NCI-H128 (cell line): ENCODE data around the gene SCAF1.

Source experiments
- DNase-seq: peaks from one replicate; lab custom pipeline; 2025; ENCODE audit not compliant: unreplicated experiment; lab: John Stamatoyannopoulos, UW

SCAF1 gene, protein sequence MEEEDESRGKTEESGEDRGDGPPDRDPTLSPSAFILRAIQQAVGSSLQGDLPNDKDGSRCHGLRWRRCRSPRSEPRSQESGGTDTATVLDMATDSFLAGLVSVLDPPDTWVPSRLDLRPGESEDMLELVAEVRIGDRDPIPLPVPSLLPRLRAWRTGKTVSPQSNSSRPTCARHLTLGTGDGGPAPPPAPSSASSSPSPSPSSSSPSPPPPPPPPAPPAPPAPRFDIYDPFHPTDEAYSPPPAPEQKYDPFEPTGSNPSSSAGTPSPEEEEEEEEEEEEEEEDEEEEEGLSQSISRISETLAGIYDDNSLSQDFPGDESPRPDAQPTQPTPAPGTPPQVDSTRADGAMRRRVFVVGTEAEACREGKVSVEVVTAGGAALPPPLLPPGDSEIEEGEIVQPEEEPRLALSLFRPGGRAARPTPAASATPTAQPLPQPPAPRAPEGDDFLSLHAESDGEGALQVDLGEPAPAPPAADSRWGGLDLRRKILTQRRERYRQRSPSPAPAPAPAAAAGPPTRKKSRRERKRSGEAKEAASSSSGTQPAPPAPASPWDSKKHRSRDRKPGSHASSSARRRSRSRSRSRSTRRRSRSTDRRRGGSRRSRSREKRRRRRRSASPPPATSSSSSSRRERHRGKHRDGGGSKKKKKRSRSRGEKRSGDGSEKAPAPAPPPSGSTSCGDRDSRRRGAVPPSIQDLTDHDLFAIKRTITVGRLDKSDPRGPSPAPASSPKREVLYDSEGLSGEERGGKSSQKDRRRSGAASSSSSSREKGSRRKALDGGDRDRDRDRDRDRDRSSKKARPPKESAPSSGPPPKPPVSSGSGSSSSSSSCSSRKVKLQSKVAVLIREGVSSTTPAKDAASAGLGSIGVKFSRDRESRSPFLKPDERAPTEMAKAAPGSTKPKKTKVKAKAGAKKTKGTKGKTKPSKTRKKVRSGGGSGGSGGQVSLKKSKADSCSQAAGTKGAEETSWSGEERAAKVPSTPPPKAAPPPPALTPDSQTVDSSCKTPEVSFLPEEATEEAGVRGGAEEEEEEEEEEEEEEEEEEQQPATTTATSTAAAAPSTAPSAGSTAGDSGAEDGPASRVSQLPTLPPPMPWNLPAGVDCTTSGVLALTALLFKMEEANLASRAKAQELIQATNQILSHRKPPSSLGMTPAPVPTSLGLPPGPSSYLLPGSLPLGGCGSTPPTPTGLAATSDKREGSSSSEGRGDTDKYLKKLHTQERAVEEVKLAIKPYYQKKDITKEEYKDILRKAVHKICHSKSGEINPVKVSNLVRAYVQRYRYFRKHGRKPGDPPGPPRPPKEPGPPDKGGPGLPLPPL

DNA sequence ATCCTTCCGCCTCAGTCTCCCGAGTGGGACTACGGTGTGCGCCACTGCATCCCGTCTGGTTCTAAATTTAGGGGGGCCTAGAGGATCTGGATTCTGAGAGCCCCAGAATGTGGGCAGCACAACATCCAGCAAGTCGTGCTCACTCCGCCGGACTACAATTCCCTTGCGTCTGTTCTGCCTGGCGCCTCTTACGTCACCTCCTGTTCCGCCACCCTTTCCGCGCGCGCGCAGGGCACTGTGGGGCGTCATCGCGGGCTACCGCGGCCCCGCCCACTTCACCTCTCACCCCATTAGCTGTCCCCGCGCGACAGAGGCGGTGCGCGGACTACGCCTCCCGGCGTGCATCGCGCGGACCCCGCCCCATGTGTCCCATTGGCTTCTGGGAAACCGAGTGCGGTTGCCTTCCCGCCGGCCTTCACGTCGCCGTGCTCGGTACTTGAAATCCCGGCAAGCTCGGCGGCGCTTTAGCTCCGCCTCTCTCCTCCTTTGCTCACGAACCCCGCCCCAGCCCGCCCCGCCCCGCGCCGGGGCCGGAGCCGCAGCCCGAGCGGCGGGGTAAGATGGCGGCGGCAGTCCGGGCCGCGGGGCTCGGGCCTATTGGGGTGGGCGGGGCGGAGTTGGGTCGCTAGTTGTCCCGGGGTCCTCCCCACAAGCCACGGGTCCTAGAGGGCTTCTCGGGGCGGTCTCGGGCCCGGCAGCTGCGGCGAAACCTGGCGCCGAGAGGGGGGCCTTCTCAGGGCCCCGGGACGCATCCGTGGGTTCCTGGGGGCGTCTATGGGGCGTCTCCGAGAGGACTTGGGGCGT is at the start of gene SCAF1:
SCAF1 (plus strand) TSS at position 522 of the 804 bp plus-strand sequence. CDS start 2,818 bp downstream, outside the sequence.
- DNase-seq: peak; percentile 99

DNA sequence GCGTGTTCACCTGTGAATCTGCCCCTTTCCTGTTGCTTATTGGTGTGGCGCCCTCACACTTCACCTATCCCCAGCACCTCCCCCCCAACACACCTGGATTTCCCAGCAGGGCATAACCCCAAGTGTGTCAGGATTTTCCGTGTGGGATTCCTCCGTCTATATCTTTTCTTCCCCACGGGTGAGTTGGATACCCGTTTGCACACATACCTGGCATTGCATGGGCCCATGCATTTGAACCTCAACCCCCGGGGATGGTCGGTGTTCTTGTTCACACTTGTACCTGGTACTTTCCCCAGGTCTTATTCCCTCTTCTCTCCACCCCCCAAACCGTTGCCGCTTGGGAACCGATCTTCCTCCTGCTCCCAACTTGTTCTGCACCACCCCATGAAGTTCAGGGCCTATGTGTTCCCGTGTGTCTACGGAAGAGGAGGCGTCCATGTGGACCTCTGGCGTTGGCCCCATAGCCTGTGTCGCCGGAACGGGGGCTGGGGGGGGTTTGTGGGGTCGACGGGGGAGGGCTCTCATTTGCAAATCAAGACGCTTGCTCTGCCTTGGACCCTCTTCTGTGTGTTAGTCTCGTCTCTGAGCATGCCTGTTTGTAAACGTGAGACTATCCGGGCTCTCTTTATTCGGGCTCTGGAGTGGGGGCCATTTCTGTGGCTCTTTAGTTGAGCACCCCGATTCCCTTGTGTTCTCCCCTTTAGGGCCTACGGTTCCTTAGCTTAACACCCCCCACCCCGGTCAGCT is 49.4 kb upstream of the SCAF1 start:
- DNase-seq: no peak

GRCh38 chr19:49593233-49594113 is 48.5 kb upstream of the SCAF1 start:
- peak; percentile 61 for DNase-seq

GRCh38 chr19:49594157-49594992 is 47.6 kb upstream of the SCAF1 start:
- DNase-seq: no peak

GRCh38 chr19:49594993-49595818 is 46.8 kb upstream of the SCAF1 start:
- no peak for DNase-seq

DNA sequence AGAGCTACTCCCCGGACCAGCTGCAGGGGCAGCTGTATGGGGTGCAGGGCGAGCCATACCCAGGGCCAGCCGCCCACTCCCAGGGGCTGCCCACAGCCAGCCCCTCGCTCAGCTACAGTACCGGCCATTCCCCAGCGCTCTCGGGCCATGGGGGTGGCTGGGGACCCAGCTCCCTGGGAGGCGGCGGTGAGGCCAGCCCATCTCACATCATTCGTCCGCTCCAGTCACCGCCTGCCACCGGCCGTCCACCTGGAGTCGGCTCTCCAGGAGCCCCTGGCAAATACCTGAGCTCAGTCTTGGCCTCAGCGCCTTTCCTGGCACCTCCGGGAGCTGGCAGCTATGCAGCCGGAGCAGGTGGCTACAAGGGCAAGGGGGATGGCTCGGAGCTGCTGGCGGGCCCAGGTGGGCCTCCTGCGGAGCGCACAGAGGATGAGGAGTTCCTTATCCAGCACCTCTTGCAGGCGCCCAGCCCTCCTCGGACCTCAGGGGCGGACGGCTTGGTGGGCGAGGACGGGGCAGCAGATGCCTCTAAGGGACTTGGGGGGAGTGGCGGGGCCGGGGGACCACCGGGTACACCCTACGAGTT is 46.1 kb upstream of the SCAF1 start:
- no peak for DNase-seq

GRCh38 chr19:49596407-49596806 is 45.6 kb upstream of the SCAF1 start:
- no peak for DNase-seq

DNA sequence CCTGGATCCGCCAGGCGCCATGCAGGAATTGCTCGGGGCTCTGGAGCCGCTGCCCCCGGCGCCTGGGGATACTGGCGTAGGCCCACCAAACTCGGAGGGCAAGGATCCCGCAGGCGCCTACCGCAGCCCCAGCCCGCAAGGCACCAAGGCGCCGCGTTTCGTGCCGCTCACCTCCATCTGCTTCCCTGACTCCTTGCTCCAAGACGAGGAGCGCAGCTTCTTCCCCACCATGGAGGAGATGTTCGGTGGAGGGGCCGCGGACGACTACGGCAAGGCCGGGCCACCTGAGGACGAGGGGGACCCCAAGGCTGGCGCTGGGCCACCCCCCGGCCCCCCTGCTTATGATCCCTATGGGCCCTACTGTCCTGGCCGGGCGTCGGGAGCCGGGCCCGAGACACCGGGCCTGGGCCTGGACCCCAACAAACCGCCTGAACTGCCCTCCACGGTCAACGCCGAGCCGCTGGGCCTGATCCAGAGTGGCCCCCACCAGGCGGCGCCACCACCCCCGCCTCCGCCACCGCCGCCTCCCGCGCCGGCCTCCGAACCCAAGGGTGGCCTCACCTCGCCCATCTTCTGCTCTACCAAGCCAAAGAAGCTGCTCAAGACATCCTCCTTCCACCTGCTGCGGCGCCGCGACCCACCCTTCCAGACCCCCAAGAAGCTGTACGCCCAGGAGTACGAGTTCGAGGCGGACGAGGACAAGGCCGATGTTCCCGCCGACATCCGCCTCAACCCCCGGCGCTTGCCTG is 44.9 kb upstream of the SCAF1 start:
- no peak for DNase-seq

DNA sequence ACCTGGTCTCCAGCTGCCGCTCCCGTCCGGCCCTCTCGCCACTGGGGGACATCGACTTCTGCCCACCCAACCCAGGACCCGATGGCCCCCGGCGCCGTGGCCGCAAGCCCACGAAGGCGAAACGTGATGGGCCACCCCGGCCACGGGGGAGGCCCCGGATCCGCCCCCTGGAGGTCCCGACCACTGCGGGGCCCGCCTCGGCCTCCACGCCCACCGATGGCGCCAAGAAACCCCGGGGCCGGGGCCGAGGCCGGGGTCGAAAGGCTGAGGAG is 44.4 kb upstream of the SCAF1 start:
- no peak for DNase-seq

- DNase-seq: no peak
These were observed 42.4 kb upstream of the SCAF1 start for GRCh38 chr19:49599378-49600295.

GRCh38 chr19:49601482-49602038 is 40.4 kb upstream of the SCAF1 start:
- no peak for DNase-seq

DNA sequence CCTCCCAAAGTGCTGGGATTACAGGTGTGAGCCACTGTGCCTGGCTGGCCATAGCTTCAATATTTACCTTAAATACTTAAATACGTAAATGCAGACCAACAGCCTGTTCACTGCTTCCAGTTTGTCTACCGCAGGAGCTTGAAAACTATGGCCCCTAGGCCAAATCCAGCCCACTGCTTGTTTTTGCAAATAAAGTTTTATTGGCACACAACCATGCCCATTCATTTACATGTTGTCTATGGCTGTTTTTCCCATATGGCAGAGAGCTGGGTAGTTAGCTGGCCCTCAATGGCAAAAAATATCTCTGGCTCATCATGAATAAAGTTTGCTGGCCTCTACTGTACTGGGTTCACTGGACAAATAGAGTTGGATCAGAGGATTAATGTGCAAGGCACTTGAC is 39.2 kb upstream of the SCAF1 start:
- DNase-seq: no peak

DNA sequence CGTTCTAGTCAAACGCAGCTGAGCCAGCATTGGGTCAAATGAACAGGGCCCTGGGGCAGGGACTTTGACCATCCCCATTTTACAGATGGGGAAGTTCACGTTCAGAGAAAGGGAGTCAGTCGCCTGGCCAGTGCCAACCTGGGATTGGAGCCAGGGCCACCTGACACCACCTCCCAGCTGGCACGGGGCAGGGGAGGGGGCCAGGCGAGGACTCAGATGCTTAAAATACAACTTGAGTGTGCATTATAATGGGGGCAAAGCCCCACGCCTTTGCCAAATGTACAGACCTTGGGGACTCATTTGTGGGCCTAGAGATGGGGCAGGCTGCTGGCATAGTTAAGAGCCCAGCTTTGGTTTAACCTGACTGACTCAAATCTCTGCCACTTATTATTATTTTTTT is 36.4 kb upstream of the SCAF1 start:
- no peak for DNase-seq

DNA sequence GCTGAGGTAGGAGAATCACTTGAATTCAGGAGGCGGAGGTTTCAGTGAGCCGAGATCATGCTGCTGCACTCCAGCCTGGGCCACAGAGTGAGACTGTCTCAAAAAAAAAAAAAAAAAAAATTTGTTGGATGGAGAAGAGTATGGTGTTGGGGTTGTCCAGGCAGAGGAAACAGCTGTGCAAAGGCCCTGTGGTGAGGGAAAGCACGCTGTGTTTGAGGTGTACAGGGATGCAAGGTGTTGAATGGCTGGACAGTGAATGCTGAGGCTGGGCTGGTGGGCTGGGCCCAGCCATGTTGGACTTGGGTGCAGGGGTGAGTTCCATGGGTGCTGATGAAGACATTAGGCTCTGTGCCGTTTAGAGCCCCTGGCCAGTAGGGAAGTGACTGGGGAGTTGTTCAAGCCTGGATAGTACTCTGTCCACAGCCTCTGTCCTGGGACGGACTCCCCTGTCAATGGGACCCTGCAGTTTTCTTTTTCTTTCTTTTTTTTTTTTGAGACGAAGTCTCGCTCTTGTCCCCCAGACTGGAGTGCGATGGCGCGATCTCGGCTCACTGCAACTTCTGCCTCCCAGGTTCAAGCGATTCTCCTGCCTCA is 32.4 kb upstream of the SCAF1 start:
- DNase-seq: no peak
